HepG2 (cell line): ENCODE results near the gene ERVH48-1. TPM values are rescaled to one million over a fixed set of nuclear protein-coding genes. Genes with fewer than 3 reads are reported as not detected.

Source experiments
- AKNA ChIP-seq: sonication (generic); formaldehyde crosslinking; IDR thresholded peaks from 2 replicates; pipeline ENCODE4 v1.4.0; 2020; ENCODE audit warnings: missing genetic modification reagents, borderline replicate concordance
- ELF1 ChIP-seq: sonication (generic); formaldehyde crosslinking; IDR thresholded peaks from 2 replicates; pipeline ENCODE4 v1.4.0; 2020; ENCODE audit warnings: missing genetic modification reagents
- NFE2L2 ChIP-seq: fragments of 150-350 bp; IDR thresholded peaks from 2 replicates; pipeline ENCODE4 v1.6.1; 2014; ENCODE audit warnings: low read length
- SKI ChIP-seq: fragments of 450-650 bp; IDR thresholded peaks from one replicate; pipeline ENCODE4 v1.6.1; 2018; ENCODE audit warnings: mild to moderate bottlenecking; ENCODE audit not compliant: partially characterized antibody
- TERF1 ChIP-seq: sonication (generic); formaldehyde crosslinking; IDR thresholded peaks from 2 replicates; pipeline ENCODE4 v1.8.0; 2022; ENCODE audit warnings: mild to moderate bottlenecking, missing genetic modification reagents, moderate library complexity
- TRAFD1 ChIP-seq: sonication (generic); formaldehyde crosslinking; IDR thresholded peaks from 2 replicates; pipeline ENCODE4 v1.5.1; 2020; ENCODE audit warnings: missing genetic modification reagents, mild to moderate bottlenecking, borderline replicate concordance
- ZBTB33 ChIP-seq: sonication (generic); formaldehyde crosslinking; IDR thresholded peaks from 2 replicates; pipeline ENCODE4 v1.4.0; 2020; ENCODE audit warnings: missing genetic modification reagents
- ZBTB49 ChIP-seq: sonication (generic); formaldehyde crosslinking; IDR thresholded peaks from 2 replicates; pipeline ENCODE4 v1.4.0; 2020; ENCODE audit warnings: missing genetic modification reagents, borderline replicate concordance
- ZFP36 ChIP-seq: fragments of 150-350 bp; IDR thresholded peaks from 2 replicates; pipeline ENCODE4 v1.6.1; 2018; ENCODE audit warnings: borderline replicate concordance, low read length, low read depth; ENCODE audit not compliant: partially characterized antibody
- ZNF256 ChIP-seq: sonication (generic); formaldehyde crosslinking; conservative IDR thresholded peaks from 2 replicates; pipeline ENCODE4 v1.4.0; 2020; ENCODE audit warnings: missing genetic modification reagents
- ZNF556 ChIP-seq: sonication (generic); formaldehyde crosslinking; IDR thresholded peaks from 2 replicates; pipeline ENCODE4 v1.4.0; 2020; ENCODE audit warnings: mild to moderate bottlenecking, missing genetic modification reagents, borderline replicate concordance
- ZNF800 ChIP-seq: sonication (generic); formaldehyde crosslinking; IDR thresholded peaks from 2 replicates; pipeline ENCODE4 v1.4.0; 2020; ENCODE audit warnings: missing genetic modification reagents
- polyA plus RNA-seq, 8 experiments: library from polyadenylated mRNA; depleted of rRNA in 3 of 8; stranded (reverse) in 7 of 8; unstranded in 1 of 8; fragments of >200 nt; fragmentation: Illumina TruSeq in 4 of 8; extraction: Trizol in 4 of 8; gene quantifications; 2 replicates each; pipeline versions ENCODE4 v1.2.1 to v1.2.3, GENCODE V29; 2011 to 2016; ENCODE audit warnings: low read depth in 4 of 8, missing spikeins in 1 of 8, mixed read lengths in 1 of 8; ENCODE audit not compliant: insufficient read depth in 1 of 8
- total RNA-seq, 5 experiments: library from RNA; depleted of rRNA; stranded (reverse); fragments of >200 nt; fragmentation: Illumina TruSeq; extraction: Trizol; gene quantifications; 2 replicates each; pipeline ENCODE4 v1.2.3, GENCODE V29; 2016; ENCODE audit warnings: low read depth in 1 of 5

The ERVH48-1 gene
- total and polyA plus RNA-seq, 2 of the 13 experiments (the other 11 are each of a cell fraction or from before 2014, with no cell fraction given), result 1.8 TPM; not detected in 1

GRCh38 chr21:42892931-42893755 is 32.3 kb downstream of the ERVH48-1 start, which contains the start of gene NDUFV3 (continued):
- TF ChIP-seq TERF1 (CRISPR knock-in tag) (no peak), TRAFD1 (CRISPR knock-in tag) (no peak), ZNF556 (CRISPR knock-in tag) (no peak; the same call in 1 of the 2 replicates), AKNA (0 out of 2 replicates have a peak, but pooled peaks have one; percentile 82), ZNF800 (CRISPR knock-in tag) (0 out of 2 replicates have a peak, but pooled peaks have one; percentile 23), ELF1 (CRISPR knock-in tag) (no peak), ZBTB49 (CRISPR knock-in tag) (no peak), ZBTB33 (CRISPR knock-in tag) (no peak), NFE2L2 (no peak), SKI (no peak), ZFP36 (no peak), ZNF256 (CRISPR knock-in tag) (peak; percentile 59; the same call in 1 of the 2 replicates)
